Natural killer cell (primary cell): ENCODE measurements around the gene ALKBH7. TPM values are rescaled to one million over a fixed set of nuclear protein-coding genes. Genes with fewer than 3 reads are reported as not detected.

Experiments
- ATAC-seq, 3 donors: fragments of 150-1000 bp in 2 of 3; fragments of 200-7000 bp in 1 of 3; cut with Tn5 transposase; 1 replicate in 1 of 3; 2 replicates in 2 of 3; pipeline ENCODE4 v1.10.0; 2021; ENCODE audit warnings: mild to moderate bottlenecking in 2 of 3, moderate library complexity in 2 of 3
- DNase-seq, 2 donors: peaks; one replicate each; pipeline versions ENCODE4 v3.0.0 to v3.0.0-alpha.2; 2013 to 2021; ENCODE audit warnings: mixed read lengths in 1 of 2
- H3K27ac ChIP-seq: one replicate; pipeline ENCODE4 v1.5.1; 2013; ENCODE audit warnings: mild to moderate bottlenecking, low read length
- H3K27me3 ChIP-seq: one replicate; pipeline ENCODE4 v1.6.1; 2013; ENCODE audit warnings: low read length; ENCODE audit not compliant: control insufficient read depth, insufficient read depth
- H3K36me3 ChIP-seq: one replicate; pipeline ENCODE4 v1.6.1; 2013; ENCODE audit warnings: low read length; ENCODE audit not compliant: control insufficient read depth, insufficient read depth
- H3K4me1 ChIP-seq: one replicate; pipeline ENCODE4 v1.6.1; 2013; ENCODE audit warnings: low read length; ENCODE audit not compliant: control insufficient read depth, insufficient read depth
- H3K4me3 ChIP-seq: one replicate; pipeline ENCODE4 v1.5.1; 2013; ENCODE audit warnings: low read length
- H3K9me3 ChIP-seq: one replicate; pipeline ENCODE4 v1.6.1; 2013; ENCODE audit warnings: low read length; ENCODE audit not compliant: control insufficient read depth, insufficient read depth
- H3K27ac Mint-ChIP-seq, 2 donors: one replicate each; pipeline ENCODE4 v1.8.0; 2022; ENCODE audit warnings: mild to moderate bottlenecking in 2 of 2, mixed read lengths in 2 of 2, moderate library complexity in 1 of 2
- H3K27me3 Mint-ChIP-seq, 2 donors: one replicate each; pipeline ENCODE4 v1.8.0; 2022; ENCODE audit warnings: low read depth in 2 of 2, mixed read lengths in 2 of 2
- H3K36me3 Mint-ChIP-seq: one replicate; pipeline ENCODE4 v1.8.0; 2022; ENCODE audit warnings: mixed read lengths
- H3K4me1 Mint-ChIP-seq, 2 donors: one replicate each; pipeline ENCODE4 v1.8.0; 2022; ENCODE audit warnings: mixed read lengths in 2 of 2
- H3K4me3 Mint-ChIP-seq: one replicate; pipeline ENCODE4 v1.8.0; 2022; ENCODE audit warnings: mild to moderate bottlenecking, moderate library complexity, mixed read lengths
- H3K9me3 Mint-ChIP-seq, 2 donors: one replicate each; pipeline ENCODE4 v1.8.0; 2022; ENCODE audit warnings: mixed read lengths in 2 of 2
- CTCF ChIP-seq: fragments of 200-600 bp; IDR thresholded peaks from one replicate; pipeline ENCODE4 v1.8.0; 2022; ENCODE audit warnings: antibody characterized with exemption
- WGBS: methylation state at CpG from one replicate; pipeline ENCODE4 v1.1.7; 2013; ENCODE audit warnings: missing lambda C conversion rate; ENCODE audit not compliant: insufficient coverage; 5-methylcytosine and 5-hydroxymethylcytosine counted together
- intact Hi-C: fragments of 100-400 bp; cut with micrococcal nuclease; formaldehyde crosslinking; loops from one replicate; pipeline ENCODE4 v1.14.2; 2022
- total RNA-seq, 4 donors: library from RNA; stranded (reverse); fragments of 120-200 nt in 1 of 4; gene quantifications; one replicate each; pipeline versions ENCODE4 v1.2.3 to v1.2.4, GENCODE V29; 2013 to 2022

The ALKBH7 gene
- total RNA-seq, 3 donors from 2014 or later (not counting 1 experiment from before 2014, with no cell fraction given), result 23.7 to 30.4 (median 25.9) TPM

- ATAC-seq, result no peak
- TF ChIP-seq CTCF, result no peak
- Mint-ChIP-seq H3K4me3 (no peak overlapping the region), H3K36me3 (no peaks in the 10 kb centered on the region), H3K9me3 (no peaks in the 10 kb centered on the region), H3K4me1 (no peaks in the 10 kb centered on the region), H3K27ac (no peak overlapping the region), H3K27me3 (peaks cover 7 to 12% of the 10 kb centered on the region in 2 donors)
- WGBS, result 87% methylated on average over 5 of the region's 5 CpGs
- Histone ChIP-seq H3K27ac (no peak overlapping the region), H3K36me3 (no peaks in the 10 kb centered on the region), H3K4me3 (no peak overlapping the region), H3K9me3 (no peaks in the 10 kb centered on the region), H3K27me3 (no peaks in the 10 kb centered on the region), H3K4me1 (no peaks in the 10 kb centered on the region)
- DNase-seq, result no peak
- intact Hi-C loops, result no loop called here
These were observed 45.8 kb upstream of the ALKBH7 start for GRCh38 chr19:6326815-6327214.

DNA sequence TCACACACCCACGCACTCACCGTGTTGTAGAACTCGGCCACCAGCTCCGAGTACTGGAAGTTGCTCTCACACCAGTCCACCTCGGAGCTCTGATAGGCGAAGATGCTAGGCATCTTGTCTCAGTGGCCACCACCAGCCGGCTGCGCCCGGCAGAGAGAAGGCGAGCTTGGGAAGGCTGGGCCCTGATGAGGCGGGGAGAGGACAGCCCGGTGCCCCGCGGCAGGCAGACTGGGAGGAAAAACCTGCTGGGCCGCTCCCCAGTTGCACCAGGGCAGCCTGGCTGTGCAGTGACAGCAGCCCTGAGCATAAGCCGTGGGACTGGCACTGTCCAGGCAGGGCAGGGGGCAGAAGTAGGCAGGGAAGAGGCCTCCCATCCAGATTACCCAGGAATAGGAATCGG lies 39.2 kb upstream of the ALKBH7 start, which contains the start of gene ACER1:
Gene ACER1 (minus strand): TSS at position 174 of the 400 bp plus-strand sequence. CDS start 61 bp downstream, at position 113.
- WGBS, result 90% methylated on average over 17 of the region's 17 CpGs
- Histone ChIP-seq H3K27ac (no peak within 1 kb of the TSS), H3K4me1 (no peaks in the 10 kb centered on the region), H3K4me3 (no peak within 1 kb of the TSS), H3K9me3 (no peaks in the 10 kb centered on the region), H3K36me3 (no peaks in the 10 kb centered on the region), H3K27me3 (no peaks in the 10 kb centered on the region)
- DNase-seq, result no peak
- H3K27ac Mint-ChIP-seq, result no peak within 1 kb of the TSS
- intact Hi-C loops, result no loop called here
- TF ChIP-seq CTCF, result no peak
- no peaks in the 10 kb centered on the region for H3K9me3 Mint-ChIP-seq
- ATAC-seq, result no peak
- H3K36me3 Mint-ChIP-seq, result no peaks in the 10 kb centered on the region
- no peak within 1 kb of the TSS for H3K4me3 Mint-ChIP-seq
- H3K27me3 Mint-ChIP-seq, result no peaks in the 10 kb centered on the region
- no peaks in the 10 kb centered on the region for H3K4me1 Mint-ChIP-seq

DNA sequence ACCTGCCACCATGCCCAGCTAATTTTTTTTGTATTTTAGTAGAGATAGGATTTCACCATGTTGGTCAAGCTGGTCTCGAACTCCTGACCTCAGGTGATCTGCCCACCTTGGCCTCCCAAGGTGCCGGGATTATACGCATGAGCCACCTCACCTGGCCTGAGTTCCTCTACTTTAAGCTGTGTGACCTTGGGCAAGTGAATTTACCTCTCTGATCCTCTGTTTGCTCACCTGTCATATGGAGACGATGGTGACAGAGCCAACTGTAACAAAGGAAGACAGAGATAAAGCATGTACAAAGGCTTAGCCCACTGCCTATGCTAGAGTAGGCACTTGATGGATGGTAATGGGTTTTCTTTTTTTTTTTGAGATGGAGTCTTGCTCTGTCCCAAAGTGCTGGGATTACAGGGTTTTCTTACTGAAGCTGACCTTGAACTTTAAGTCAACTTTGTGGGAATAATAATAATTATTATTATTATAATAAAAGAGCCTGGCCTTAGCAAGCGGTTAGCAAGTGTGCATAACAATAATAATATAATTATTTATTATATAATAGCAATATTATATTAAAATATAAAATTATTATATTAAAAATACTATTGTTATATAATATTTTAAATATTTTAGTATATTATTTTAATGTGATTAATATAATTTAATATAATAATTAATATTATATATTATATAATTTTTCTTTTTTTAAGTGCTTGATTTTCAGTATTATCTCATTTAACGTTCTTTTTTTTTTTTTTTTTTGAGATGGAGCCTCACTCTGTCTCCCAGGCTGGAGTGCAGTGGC lies 37.9 kb upstream of the ALKBH7 start:
- no peaks in the 10 kb centered on the region for H3K4me1 ChIP-seq
- WGBS, result 92% methylated on average over 4 of the region's 6 CpGs
- H3K36me3 Mint-ChIP-seq, result no peaks in the 10 kb centered on the region
- H3K36me3 ChIP-seq, result no peaks in the 10 kb centered on the region
- H3K9me3 ChIP-seq, result no peaks in the 10 kb centered on the region
- no peak overlapping the region for H3K4me3 Mint-ChIP-seq
- no peak overlapping the region for H3K4me3 ChIP-seq
- no peak for ATAC-seq
- intact Hi-C loops, result no loop called here
- no peak for TF ChIP-seq CTCF
- H3K9me3 Mint-ChIP-seq, result no peaks in the 10 kb centered on the region
- no peak overlapping the region for H3K27ac Mint-ChIP-seq
- no peaks in the 10 kb centered on the region for H3K27me3 ChIP-seq
- no peak overlapping the region for H3K27ac ChIP-seq
- no peaks in the 10 kb centered on the region for H3K27me3 Mint-ChIP-seq
- no peak for DNase-seq
- H3K4me1 Mint-ChIP-seq, result no peaks in the 10 kb centered on the region
